Suprapubic skin (tissue), 3 donors: ENCODE results near the gene GRID2.

Experiments
- CTCF ChIP-seq, 2 donors: fragments of 200-600 bp in 1 of 2; fragments of 450-650 bp in 1 of 2; sonication (generic) in 1 of 2; IDR thresholded peaks; one replicate each; pipeline ENCODE4 v1.5.1; 2016 to 2019; ENCODE audit warnings: antibody characterized with exemption in 2 of 2, mild to moderate bottlenecking in 1 of 2, moderate library complexity in 1 of 2
- EP300 ChIP-seq: sonication (generic); formaldehyde crosslinking; IDR thresholded peaks from one replicate; pipeline ENCODE4 v1.6.1; 2017; ENCODE audit warnings: antibody characterized with exemption
- POLR2A ChIP-seq, 2 donors: fragments of 450-650 bp; IDR thresholded peaks; one replicate each; pipeline ENCODE4 v1.6.1; 2017; ENCODE audit warnings: antibody characterized with exemption in 2 of 2, mild to moderate bottlenecking in 2 of 2, moderate library complexity in 2 of 2

GRCh38 chr4:92677805-92678204 lies 374.0 kb downstream of the GRID2 start:
- TF ChIP-seq EP300 (no peak), CTCF (IDR thresholded peaks at IDR 0.05) (no peak), POLR2A (IDR thresholded peaks at IDR 0.05) (no peak)
